ENCODE data around the gene CENPH. TPM values are rescaled to one million over a fixed set of nuclear protein-coding genes. Genes with fewer than 3 reads are reported as not detected.

Gene CENPH
- total RNA-seq, 2 experiments from 2014 or later, result 80.7 to 82.0 TPM

Other genes with a start within 250 kb of the CENPH start
- gene SLC30A5, start 95.6 kb upstream of the CENPH start, total RNA-seq, result 10 to 100 TPM; 42.8 to 49.0 TPM
- gene CCNB1, start 22.4 kb upstream of the CENPH start, total RNA-seq, result 100 to 1,000 TPM; 178 to 189 TPM
- gene CDK7, start 45.3 kb downstream of the CENPH start, total RNA-seq, result 10 to 100 TPM; 36.2 to 41.2 TPM
- gene CCDC125, start 143.2 kb downstream of the CENPH start, total RNA-seq, result 10 to 100 TPM in 1 of 2 experiments, 1 to 10 TPM in 1; 8.9 to 11.3 TPM
- gene AK6, start 179.9 kb downstream of the CENPH start, total RNA-seq, result 10 to 100 TPM; 79.8 to 87.0 TPM
- 10 to 100 TPM; 55.8 to 58.3 TPM for gene TAF9, start 179.9 kb downstream of the CENPH start, total RNA-seq
- 10 to 100 TPM; 26.9 to 31.9 TPM for gene RAD17, start 180.2 kb downstream of the CENPH start, total RNA-seq
- gene MARVELD2, start 225.5 kb downstream of the CENPH start, total RNA-seq, result under 1 TPM; 0.31 to 0.40 TPM